GM12892 (cell line): ENCODE measurements around the gene EMP2. TPM values are rescaled to one million over a fixed set of nuclear protein-coding genes. Genes with fewer than 3 reads are reported as not detected.
"Not testable (repeated sequence)": the region's sequence is repeated elsewhere in the genome, so short reads cannot be mapped to it uniquely, and the experiment has no call there.

Experiments
- DNase-seq: peaks from one replicate; pipeline ENCODE4 v3.0.0; 2011; ENCODE audit not compliant: insufficient read length
- FAIRE-seq: peaks from 2 replicates; lab custom pipeline; 2011; peaks lifted over from hg19 to GRCh38; lab: Jason Lieb, UNC
- POLR2A ChIP-seq: IDR thresholded peaks from 2 replicates; pipeline ENCODE4 v1.6.1; 2011; ENCODE audit warnings: low read depth, low read length, control low read depth
- POLR2AphosphoS5 ChIP-seq: IDR thresholded peaks from 2 replicates; pipeline ENCODE4 v1.6.1; 2011; ENCODE audit warnings: low read depth, low read length, control low read depth
- TAF1 ChIP-seq: IDR thresholded peaks from 2 replicates; pipeline ENCODE4 v1.6.1; 2011; ENCODE audit warnings: low read depth, mild to moderate bottlenecking, control low read depth, low read length, borderline replicate concordance
- polyA plus RNA-seq: library from polyadenylated mRNA; unstranded; fragments of >200 nt; gene quantifications from one replicate; pipeline ENCODE4 v1.2.1, GENCODE V29; 2012; ENCODE audit warnings: missing spikeins, inconsistent platforms; ENCODE audit not compliant: missing spikeins

The EMP2 gene
- polyA plus RNA-seq: 0.51 TPM

- TF ChIP-seq POLR2A (no peak), POLR2AphosphoS5 (no peak), TAF1 (no peak)
- FAIRE-seq: no peak
- peak; percentile 46 for DNase-seq
Measured at GRCh38 chr16:10579965-10580882, at the start of gene EMP2. EMP2 (minus strand) TSS chr16:10580598; CDS start chr16:10547617, 32,981 bp downstream.

- DNase-seq (no peak), FAIRE-seq (no peak)
- TF ChIP-seq POLR2A (no peak), POLR2AphosphoS5 (no peak), TAF1 (no peak)
Measured at GRCh38 chr16:10629592-10629963, 49.2 kb upstream of the EMP2 start.

- DNase-seq: no peak
- TF ChIP-seq POLR2A: no peak
- TF ChIP-seq TAF1: no peak
- no peak for TF ChIP-seq POLR2AphosphoS5
- FAIRE-seq: no peak
Measured at GRCh38 chr16:10625595-10626357, 45.4 kb upstream of the EMP2 start.

- FAIRE-seq (no peak), DNase-seq (no peak)
- no peak for TF ChIP-seq POLR2A
Measured at GRCh38 chr16:10624527-10624926, 44.1 kb upstream of the EMP2 start.

GRCh38 chr16:10623059-10623458 is 42.7 kb upstream of the EMP2 start:
- no peak for DNase-seq
- FAIRE-seq: no peak
- no peak for TF ChIP-seq POLR2A
- no peak for TF ChIP-seq POLR2AphosphoS5
- TF ChIP-seq TAF1: no peak

GRCh38 chr16:10622036-10622921 is 41.9 kb upstream of the EMP2 start:
- DNase-seq: no peak
- no peak for FAIRE-seq
- TF ChIP-seq POLR2A (no peak), TAF1 (no peak), POLR2AphosphoS5 (no peak)

- DNase-seq, FAIRE-seq: not testable (repeated sequence)
Measured at GRCh38 chr16:10621216-10621949, 41.0 kb upstream of the EMP2 start.

- DNase-seq: no peak
- no peak for TF ChIP-seq POLR2A
- TF ChIP-seq POLR2AphosphoS5: no peak
- TF ChIP-seq TAF1: no peak
- no peak for FAIRE-seq
Measured at GRCh38 chr16:10620120-10620519, 39.7 kb upstream of the EMP2 start.

- FAIRE-seq: no peak
- DNase-seq: no peak
- no peak for TF ChIP-seq POLR2AphosphoS5
- no peak for TF ChIP-seq POLR2A
- TF ChIP-seq TAF1: no peak
Measured at GRCh38 chr16:10619271-10619849, 39.0 kb upstream of the EMP2 start.

GRCh38 chr16:10618710-10619209 is 38.4 kb upstream of the EMP2 start:
- TF ChIP-seq TAF1 (no peak), POLR2A (no peak), POLR2AphosphoS5 (no peak)
- FAIRE-seq (no peak), DNase-seq (no peak)

- FAIRE-seq: no peak
- TF ChIP-seq TAF1: no peak
- no peak for TF ChIP-seq POLR2AphosphoS5
- TF ChIP-seq POLR2A: no peak
- DNase-seq: no peak
Measured at GRCh38 chr16:10617662-10618420, 37.4 kb upstream of the EMP2 start.
